ENCODE results near the gene THTPA.

- TF ChIP-seq EZH2 (IDR thresholded peaks at IDR 0.05), result no peak
- TF ChIP-seq, protein P1, sequence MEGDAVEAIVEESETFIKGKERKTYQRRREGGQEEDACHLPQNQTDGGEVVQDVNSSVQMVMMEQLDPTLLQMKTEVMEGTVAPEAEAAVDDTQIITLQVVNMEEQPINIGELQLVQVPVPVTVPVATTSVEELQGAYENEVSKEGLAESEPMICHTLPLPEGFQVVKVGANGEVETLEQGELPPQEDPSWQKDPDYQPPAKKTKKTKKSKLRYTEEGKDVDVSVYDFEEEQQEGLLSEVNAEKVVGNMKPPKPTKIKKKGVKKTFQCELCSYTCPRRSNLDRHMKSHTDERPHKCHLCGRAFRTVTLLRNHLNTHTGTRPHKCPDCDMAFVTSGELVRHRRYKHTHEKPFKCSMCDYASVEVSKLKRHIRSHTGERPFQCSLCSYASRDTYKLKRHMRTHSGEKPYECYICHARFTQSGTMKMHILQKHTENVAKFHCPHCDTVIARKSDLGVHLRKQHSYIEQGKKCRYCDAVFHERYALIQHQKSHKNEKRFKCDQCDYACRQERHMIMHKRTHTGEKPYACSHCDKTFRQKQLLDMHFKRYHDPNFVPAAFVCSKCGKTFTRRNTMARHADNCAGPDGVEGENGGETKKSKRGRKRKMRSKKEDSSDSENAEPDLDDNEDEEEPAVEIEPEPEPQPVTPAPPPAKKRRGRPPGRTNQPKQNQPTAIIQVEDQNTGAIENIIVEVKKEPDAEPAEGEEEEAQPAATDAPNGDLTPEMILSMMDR (IDR thresholded peaks at IDR 0.05), result no peak
These were observed 12.7 kb upstream of the THTPA start for GRCh38 chr14:23543403-23543802.

Measured in neural progenitor cell (in vitro differentiated cells).